Measurements from ENCODE around the gene MFAP3.

GRCh38 chr5:154076240-154076922 lies 37.6 kb downstream of the MFAP3 start:
- no peak for TF ChIP-seq TEAD4 (IDR thresholded peaks at IDR 0.05)
- TF ChIP-seq, protein P1, sequence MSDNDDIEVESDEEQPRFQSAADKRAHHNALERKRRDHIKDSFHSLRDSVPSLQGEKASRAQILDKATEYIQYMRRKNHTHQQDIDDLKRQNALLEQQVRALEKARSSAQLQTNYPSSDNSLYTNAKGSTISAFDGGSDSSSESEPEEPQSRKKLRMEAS (IDR thresholded peaks at IDR 0.05): no peak
- TF ChIP-seq TAF1 (IDR thresholded peaks at IDR 0.05; ENCODE audit: low read depth): no peak
- no peak for TF ChIP-seq EP300 (IDR thresholded peaks at IDR 0.05; ENCODE audit: borderline replicate concordance)

All from Ishikawa (cell line).